ENCODE measurements around the gene ZNF518A. TPM values are rescaled to one million over a fixed set of nuclear protein-coding genes. Genes with fewer than 3 reads are reported as not detected.

ZNF518A gene
- total RNA-seq, 1 experiment from 2014 or later: 36.2 TPM

- no peak overlapping the region for H3K56ac ChIP-seq (ENCODE audit: insufficient read length, low read depth, low read length)
- H3K9me3 Mint-ChIP-seq: no peaks in the 10 kb centered on the region
- H3K23me2 ChIP-seq (ENCODE audit: insufficient read length, low read depth, low read length, poor library complexity, severe bottlenecking): no peaks in the 10 kb centered on the region
- no peak overlapping the region for H3T11ph ChIP-seq (ENCODE audit: low read length)
- H3K4me3 Mint-ChIP-seq: no peak overlapping the region
- no peak overlapping the region for H2AFZ ChIP-seq (ENCODE audit: low read length)
- no peak overlapping the region for H2AK5ac ChIP-seq (ENCODE audit: insufficient read length, low read length)
- H3K27me3 Mint-ChIP-seq (ENCODE audit: low read depth): no peaks in the 10 kb centered on the region; the same call in 1 of the 2 replicates
- no peak overlapping the region for H4K91ac ChIP-seq (ENCODE audit: insufficient read length, low read depth, low read length)
- H3K79me1 ChIP-seq (ENCODE audit: insufficient read depth, low read depth, low read length, poor library complexity, severe bottlenecking): no peaks in the 10 kb centered on the region
- H2BK12ac ChIP-seq (ENCODE audit: insufficient read length, low read depth, low read length): no peak overlapping the region
- H4K5ac ChIP-seq (ENCODE audit: insufficient read length, low read depth, low read length): no peak overlapping the region
- no peak overlapping the region for H3K27ac ChIP-seq (ENCODE audit: insufficient read length, low read depth, low read length)
- no peak overlapping the region for H3K4me2 ChIP-seq (ENCODE audit: insufficient read depth, insufficient read length, low read length)
- H4K20me1 ChIP-seq (ENCODE audit: control insufficient read depth, insufficient read depth, insufficient read length): no peaks in the 10 kb centered on the region
- H3K18ac ChIP-seq (ENCODE audit: insufficient read length, low read depth, low read length): no peak overlapping the region
- no peak for TF ChIP-seq CTCF (conservative IDR thresholded peaks at IDR 0.05)
- DNase-seq: no peak
- no peak overlapping the region for H3K27ac Mint-ChIP-seq
- H3K14ac ChIP-seq (ENCODE audit: insufficient read depth, low read length): no peak overlapping the region; the same call in 1 of the 2 replicates
- no peaks in the 10 kb centered on the region for H3K79me2 ChIP-seq (ENCODE audit: insufficient read depth, low read length)
- no peak overlapping the region for H3K9ac ChIP-seq (ENCODE audit: extremely low read depth, insufficient read length, low read length)
- no peak overlapping the region for H3K4ac ChIP-seq (ENCODE audit: low read depth, low read length)
- H2BK20ac ChIP-seq (ENCODE audit: low read depth, low read length, poor library complexity, severe bottlenecking): no peak overlapping the region
- H3K36me3 Mint-ChIP-seq (ENCODE audit: insufficient read depth in 1 of 3, low read depth in 3 of 3): no peaks in the 10 kb centered on the region
- no peak overlapping the region for H2BK120ac ChIP-seq (ENCODE audit: low read depth, low read length, poor library complexity, severe bottlenecking)
- H3K4me1 ChIP-seq (ENCODE audit: insufficient read depth, low read length): no peaks in the 10 kb centered on the region
- no peak overlapping the region for H3K23ac ChIP-seq (ENCODE audit: insufficient read length, low read depth, low read length)
- H2BK15ac ChIP-seq (ENCODE audit: low read depth, low read length): no peak overlapping the region
- H3K4me1 Mint-ChIP-seq: no peaks in the 10 kb centered on the region
- H4K8ac ChIP-seq (replicated peaks; ENCODE audit: insufficient read length, low read depth, low read length): no peak overlapping the region
- no peaks in the 10 kb centered on the region for H3K9me3 ChIP-seq (ENCODE audit: control insufficient read depth, low read depth, low read length)
- H3K27me3 ChIP-seq (ENCODE audit: insufficient read depth, low read length): no peaks in the 10 kb centered on the region
- no CpG with 5 or more reads among the region's 3 CpGs for WGBS (ENCODE audit: extremely low coverage, insufficient read length, low lambda C conversion rate)
- no peak overlapping the region for H2BK5ac ChIP-seq (ENCODE audit: insufficient read length, low read length)
These were observed 32.2 kb upstream of the ZNF518A start for GRCh38 chr10:96097865-96098264.
